GM12892 (cell line): ENCODE results near the gene GP9.

ENCODE experiments used
- POLR2A ChIP-seq: IDR thresholded peaks from 2 replicates; pipeline ENCODE4 v1.6.1; 2011; ENCODE audit warnings: low read depth, low read length, control low read depth
- POLR2AphosphoS5 ChIP-seq: IDR thresholded peaks from 2 replicates; pipeline ENCODE4 v1.6.1; 2011; ENCODE audit warnings: low read depth, low read length, control low read depth
- TAF1 ChIP-seq: IDR thresholded peaks from 2 replicates; pipeline ENCODE4 v1.6.1; 2011; ENCODE audit warnings: low read depth, mild to moderate bottlenecking, control low read depth, low read length, borderline replicate concordance

GRCh38 chr3:129018751-129019150 lies 41.8 kb upstream of the GP9 start:
- TF ChIP-seq POLR2A (no peak), TAF1 (no peak), POLR2AphosphoS5 (no peak)
